Epithelial cell of proximal tubule (primary cell): ENCODE data around the gene KRTAP26-1. TPM values are rescaled to one million over a fixed set of nuclear protein-coding genes. Genes with fewer than 3 reads are reported as not detected.

Source experiments
- DNase-seq: peaks from one replicate; pipeline ENCODE4 v3.0.0-alpha.2; 2011; ENCODE audit warnings: low read depth
- H3K4me3 ChIP-seq: 2 replicates; pipeline ENCODE4 v1.5.1; 2011; ENCODE audit warnings: low read depth, mild to moderate bottlenecking, low read length
- total RNA-seq: library from RNA; depleted of rRNA; stranded (reverse); fragments of >200 nt; gene quantifications from 2 replicates; pipeline ENCODE4 v1.2.3, GENCODE V29; 2015
- TF ChIP-seq, protein P1 (sequence below): conservative IDR thresholded peaks from 2 replicates; pipeline ENCODE4 v1.5.1; 2012; ENCODE audit warnings: low read depth, mild to moderate bottlenecking, low read length

The KRTAP26-1 gene
- total RNA-seq, 1 donor from 2014 or later, result not detected

DNA sequence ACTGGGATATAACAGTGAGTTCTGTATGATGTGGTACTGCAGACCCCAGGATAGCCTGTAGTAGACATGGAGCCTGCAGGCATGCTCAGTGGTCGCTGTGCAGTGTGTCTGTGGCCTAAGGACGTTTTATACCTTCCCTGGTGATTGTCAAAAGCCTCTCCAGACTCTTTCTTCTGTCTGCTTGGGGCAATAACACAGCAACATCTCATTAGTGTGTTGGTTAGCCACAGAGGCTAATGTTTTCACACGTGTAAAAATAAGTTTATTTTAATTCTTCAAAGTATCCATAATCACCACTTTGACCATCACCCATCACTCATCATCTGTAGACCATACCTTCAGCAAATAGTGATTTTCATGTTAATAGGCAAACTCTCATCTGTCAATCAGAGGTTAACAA lies 37.3 kb downstream of the KRTAP26-1 start, which contains the start of gene KRTAP24-1:
Gene KRTAP24-1, minus strand, starts transcription at position 101 of the 400 bp plus-strand sequence. Its CDS starts 18 bp downstream, at position 83.
- TF ChIP-seq, protein P1, sequence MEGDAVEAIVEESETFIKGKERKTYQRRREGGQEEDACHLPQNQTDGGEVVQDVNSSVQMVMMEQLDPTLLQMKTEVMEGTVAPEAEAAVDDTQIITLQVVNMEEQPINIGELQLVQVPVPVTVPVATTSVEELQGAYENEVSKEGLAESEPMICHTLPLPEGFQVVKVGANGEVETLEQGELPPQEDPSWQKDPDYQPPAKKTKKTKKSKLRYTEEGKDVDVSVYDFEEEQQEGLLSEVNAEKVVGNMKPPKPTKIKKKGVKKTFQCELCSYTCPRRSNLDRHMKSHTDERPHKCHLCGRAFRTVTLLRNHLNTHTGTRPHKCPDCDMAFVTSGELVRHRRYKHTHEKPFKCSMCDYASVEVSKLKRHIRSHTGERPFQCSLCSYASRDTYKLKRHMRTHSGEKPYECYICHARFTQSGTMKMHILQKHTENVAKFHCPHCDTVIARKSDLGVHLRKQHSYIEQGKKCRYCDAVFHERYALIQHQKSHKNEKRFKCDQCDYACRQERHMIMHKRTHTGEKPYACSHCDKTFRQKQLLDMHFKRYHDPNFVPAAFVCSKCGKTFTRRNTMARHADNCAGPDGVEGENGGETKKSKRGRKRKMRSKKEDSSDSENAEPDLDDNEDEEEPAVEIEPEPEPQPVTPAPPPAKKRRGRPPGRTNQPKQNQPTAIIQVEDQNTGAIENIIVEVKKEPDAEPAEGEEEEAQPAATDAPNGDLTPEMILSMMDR, result no peak
- DNase-seq, result no peak
- no peak within 1 kb of the TSS for H3K4me3 ChIP-seq

DNA sequence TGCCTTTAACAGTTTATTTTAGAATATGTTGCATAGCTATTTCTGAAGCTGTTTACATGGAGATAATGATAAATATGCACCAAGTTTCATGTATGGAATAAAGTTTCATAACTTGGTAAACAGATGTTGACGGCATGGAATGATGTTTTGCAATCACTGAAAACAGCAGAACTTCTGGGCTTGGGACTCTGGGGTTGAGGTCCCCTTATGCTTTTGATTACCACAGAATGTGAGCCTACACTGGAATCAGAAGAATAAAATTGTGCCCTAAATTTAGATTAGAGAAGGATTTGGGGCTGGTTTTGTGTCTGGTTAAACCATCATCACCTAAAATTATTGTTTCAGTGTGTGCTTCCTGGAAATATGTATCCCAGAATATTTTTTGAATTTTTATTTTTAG lies 48.5 kb downstream of the KRTAP26-1 start:
- DNase-seq, result no peak
- TF ChIP-seq, protein P1, result no peak

DNA sequence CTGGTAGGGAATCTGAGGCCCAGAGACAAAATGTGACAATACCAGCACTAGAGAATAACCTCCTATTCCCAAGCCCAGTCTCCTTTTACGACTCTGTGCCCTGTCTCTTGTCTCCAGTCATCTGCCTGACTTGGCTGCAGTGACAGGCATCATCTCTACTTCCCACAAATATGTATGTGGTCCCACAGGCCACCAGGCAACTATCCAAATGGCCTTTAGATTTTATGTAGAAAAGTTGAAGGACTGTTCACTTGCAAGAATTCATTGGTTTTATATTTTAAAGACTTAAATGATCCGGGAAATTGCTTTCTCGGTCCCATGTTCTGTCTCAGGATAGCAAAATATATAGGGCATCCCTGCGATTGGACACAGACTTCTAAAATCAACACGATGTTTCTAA lies 49.0 kb downstream of the KRTAP26-1 start:
- TF ChIP-seq, protein P1, result no peak
- no peak for DNase-seq
- no peak overlapping the region for H3K4me3 ChIP-seq

More for the DNA sequence above, 48.5 kb downstream of the KRTAP26-1 start:
- no peak overlapping the region for H3K4me3 ChIP-seq

DNA sequence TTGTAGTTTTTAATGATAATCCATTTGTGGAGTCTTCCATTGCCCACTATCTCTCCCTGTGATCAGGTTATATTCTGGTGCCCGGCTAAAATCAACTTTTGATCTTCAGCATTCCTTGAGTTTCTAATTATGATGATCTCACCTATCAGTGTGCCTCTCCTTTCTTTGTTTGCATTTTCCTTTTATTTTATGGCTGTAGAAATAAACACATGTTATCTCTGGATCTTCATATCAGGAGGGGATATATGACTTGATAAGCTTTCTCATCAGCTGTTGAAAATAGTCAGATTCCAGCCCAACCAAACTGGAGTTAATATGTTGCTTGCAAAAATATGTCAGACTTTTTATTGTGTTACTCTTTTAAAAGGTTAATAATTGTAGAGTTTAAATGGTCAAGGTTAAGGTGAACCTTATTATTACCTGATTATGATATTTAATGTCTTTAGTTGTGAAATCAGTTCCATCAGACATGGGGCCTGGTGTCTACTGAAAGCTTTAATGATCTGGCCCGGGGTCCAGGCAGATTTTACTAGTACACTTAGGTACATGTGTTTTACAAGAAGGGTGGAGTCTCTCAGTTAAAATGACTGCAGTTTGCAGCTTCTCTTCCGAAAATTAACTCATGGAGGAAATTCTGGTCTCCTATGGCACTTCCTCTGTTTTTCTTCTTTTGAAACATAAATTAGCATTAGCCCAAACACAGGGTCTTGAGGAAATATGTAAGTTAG lies 50.1 kb downstream of the KRTAP26-1 start:
- H3K4me3 ChIP-seq, result no peak overlapping the region
- DNase-seq, result no peak
- TF ChIP-seq, protein P1, result no peak

Other genes with a start within 250 kb of the KRTAP26-1 start
- not detected in 2 replicates for gene CLDN17, start 153.5 kb downstream of the KRTAP26-1 start, total RNA-seq
- not detected in 2 replicates for gene CLDN8, start 104.2 kb downstream of the KRTAP26-1 start, total RNA-seq
- gene KRTAP24-1, start 37.4 kb downstream of the KRTAP26-1 start, total RNA-seq, result not detected in 2 replicates
- gene KRTAP25-1, start 30.8 kb downstream of the KRTAP26-1 start, total RNA-seq, result not detected in 2 replicates
- gene KRTAP27-1, start 17.4 kb upstream of the KRTAP26-1 start, total RNA-seq, result not detected in 2 replicates
- gene KRTAP23-1, start 28.3 kb upstream of the KRTAP26-1 start, total RNA-seq, result not detected in 2 replicates
- not detected in 2 replicates for gene KRTAP13-2, start 52.0 kb upstream of the KRTAP26-1 start, total RNA-seq
- not detected in 2 replicates for gene KRTAP13-1, start 75.7 kb upstream of the KRTAP26-1 start, total RNA-seq
- gene KRTAP13-3, start 105.6 kb upstream of the KRTAP26-1 start, total RNA-seq, result not detected in 2 replicates
- not detected in 2 replicates for gene KRTAP13-4, start 109.9 kb upstream of the KRTAP26-1 start, total RNA-seq
- gene KRTAP15-1, start 120.0 kb upstream of the KRTAP26-1 start, total RNA-seq, result not detected in 2 replicates
- not detected in 2 replicates for gene KRTAP19-1, start 160.1 kb upstream of the KRTAP26-1 start, total RNA-seq
- not detected in 2 replicates for gene KRTAP19-2, start 167.1 kb upstream of the KRTAP26-1 start, total RNA-seq
- not detected in 2 replicates for gene KRTAP19-3, start 171.7 kb upstream of the KRTAP26-1 start, total RNA-seq
- gene KRTAP19-4, start 176.8 kb upstream of the KRTAP26-1 start, total RNA-seq, result not detected in 2 replicates
- not detected in 2 replicates for gene KRTAP19-5, start 181.8 kb upstream of the KRTAP26-1 start, total RNA-seq
- not detected in 2 replicates for gene KRTAP19-6, start 221.5 kb upstream of the KRTAP26-1 start, total RNA-seq
- gene KRTAP19-7, start 241.0 kb upstream of the KRTAP26-1 start, total RNA-seq, result not detected in 2 replicates